Osteoblast (primary cell): ENCODE data around the gene GRXCR1. TPM values are rescaled to one million over a fixed set of nuclear protein-coding genes. Genes with fewer than 3 reads are reported as not detected.

Experiments used
- DNase-seq: peaks from one replicate; pipeline ENCODE4 v3.0.0; 2011; ENCODE audit warnings: low spot score, mixed read lengths; ENCODE audit not compliant: insufficient read length; ENCODE audit errors: missing footprints
- H2AFZ ChIP-seq: 2 replicates; pipeline ENCODE4 v1.6.0; 2011; ENCODE audit warnings: mild to moderate bottlenecking, low read length
- H3K27ac ChIP-seq: 2 replicates; pipeline ENCODE4 v1.5.1; 2011; ENCODE audit warnings: mild to moderate bottlenecking, low read depth, low read length, moderate library complexity
- H3K27me3 ChIP-seq: 2 replicates; pipeline ENCODE4 v1.6.0; 2012; ENCODE audit warnings: mild to moderate bottlenecking, control low read depth, inconsistent platforms, low read length, moderate library complexity; ENCODE audit not compliant: insufficient read depth
- H3K36me3 ChIP-seq: 2 replicates; pipeline ENCODE4 v1.5.1; 2011; ENCODE audit warnings: mild to moderate bottlenecking, low read length, control low read depth, moderate library complexity; ENCODE audit not compliant: insufficient read depth
- H3K4me1 ChIP-seq: 2 replicates; pipeline ENCODE4 v1.5.1; 2011; ENCODE audit warnings: mild to moderate bottlenecking, low read length, control low read depth, moderate library complexity; ENCODE audit not compliant: insufficient read depth
- H3K4me2 ChIP-seq: 2 replicates; pipeline ENCODE4 v1.6.0; 2011; ENCODE audit warnings: mild to moderate bottlenecking, low read length; ENCODE audit not compliant: insufficient read depth
- H3K4me3 ChIP-seq: fragments of 200-600 bp; sonication (generic); 3 replicates; pipeline ENCODE4 v1.5.1; 2012; ENCODE audit warnings: mild to moderate bottlenecking, low read length, inconsistent platforms; ENCODE audit not compliant: insufficient read depth
- H3K79me2 ChIP-seq: 2 replicates; pipeline ENCODE4 v1.6.0; 2012; ENCODE audit warnings: mild to moderate bottlenecking, low read length, control low read depth, inconsistent platforms; ENCODE audit not compliant: insufficient read depth
- H3K9me3 ChIP-seq: 2 replicates; pipeline ENCODE4 v1.5.1; 2011; ENCODE audit warnings: low read depth, low read length, control low read depth
- H4K20me1 ChIP-seq: 2 replicates; pipeline ENCODE4 v1.6.0; 2012; ENCODE audit warnings: mild to moderate bottlenecking, low read length, control low read depth; ENCODE audit not compliant: insufficient read depth
- total RNA-seq: library from RNA; depleted of rRNA; stranded (reverse); fragments of >200 nt; gene quantifications from 2 replicates; pipeline ENCODE4 v1.2.3, GENCODE V29; 2012
- TF ChIP-seq, protein P1 (sequence below): IDR thresholded peaks from 2 replicates; pipeline ENCODE4 v1.5.1; 2011; ENCODE audit warnings: mild to moderate bottlenecking, low read depth, low read length, moderate library complexity; ENCODE audit errors: extremely low read depth

Gene GRXCR1
- total RNA-seq, 1 donor, result not detected

DNA sequence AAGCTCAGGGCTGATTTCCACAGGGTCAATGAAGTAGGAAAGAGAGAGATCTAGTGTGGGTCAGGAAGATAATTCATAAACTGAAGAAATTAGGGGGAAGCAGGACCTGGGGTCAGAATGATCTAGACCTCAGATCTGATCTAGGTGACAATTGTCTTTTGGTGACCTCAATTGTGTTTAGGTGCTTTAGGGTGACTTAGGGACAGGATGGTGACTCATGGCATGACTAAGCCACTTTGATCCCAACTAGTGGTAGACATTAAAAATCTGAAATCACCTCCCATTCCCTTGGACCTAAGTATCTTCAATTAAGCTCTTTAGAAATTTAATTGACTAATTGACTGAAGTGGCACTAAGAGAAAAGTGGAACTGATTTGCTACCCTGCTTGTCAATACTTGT is 36.7 kb upstream of the GRXCR1 start:
- H3K4me2 ChIP-seq, result no peak overlapping the region
- H3K27me3 ChIP-seq, result no peaks in the 10 kb centered on the region
- TF ChIP-seq, protein P1, sequence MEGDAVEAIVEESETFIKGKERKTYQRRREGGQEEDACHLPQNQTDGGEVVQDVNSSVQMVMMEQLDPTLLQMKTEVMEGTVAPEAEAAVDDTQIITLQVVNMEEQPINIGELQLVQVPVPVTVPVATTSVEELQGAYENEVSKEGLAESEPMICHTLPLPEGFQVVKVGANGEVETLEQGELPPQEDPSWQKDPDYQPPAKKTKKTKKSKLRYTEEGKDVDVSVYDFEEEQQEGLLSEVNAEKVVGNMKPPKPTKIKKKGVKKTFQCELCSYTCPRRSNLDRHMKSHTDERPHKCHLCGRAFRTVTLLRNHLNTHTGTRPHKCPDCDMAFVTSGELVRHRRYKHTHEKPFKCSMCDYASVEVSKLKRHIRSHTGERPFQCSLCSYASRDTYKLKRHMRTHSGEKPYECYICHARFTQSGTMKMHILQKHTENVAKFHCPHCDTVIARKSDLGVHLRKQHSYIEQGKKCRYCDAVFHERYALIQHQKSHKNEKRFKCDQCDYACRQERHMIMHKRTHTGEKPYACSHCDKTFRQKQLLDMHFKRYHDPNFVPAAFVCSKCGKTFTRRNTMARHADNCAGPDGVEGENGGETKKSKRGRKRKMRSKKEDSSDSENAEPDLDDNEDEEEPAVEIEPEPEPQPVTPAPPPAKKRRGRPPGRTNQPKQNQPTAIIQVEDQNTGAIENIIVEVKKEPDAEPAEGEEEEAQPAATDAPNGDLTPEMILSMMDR, result no peak
- no peak overlapping the region for H3K27ac ChIP-seq
- no peaks in the 10 kb centered on the region for H3K79me2 ChIP-seq
- no peaks in the 10 kb centered on the region for H3K9me3 ChIP-seq
- H2AFZ ChIP-seq, result no peak overlapping the region
- no peak for DNase-seq
- no peaks in the 10 kb centered on the region for H3K4me1 ChIP-seq
- no peaks in the 10 kb centered on the region for H4K20me1 ChIP-seq
- no peak overlapping the region for H3K4me3 ChIP-seq
- H3K36me3 ChIP-seq, result no peaks in the 10 kb centered on the region

DNA sequence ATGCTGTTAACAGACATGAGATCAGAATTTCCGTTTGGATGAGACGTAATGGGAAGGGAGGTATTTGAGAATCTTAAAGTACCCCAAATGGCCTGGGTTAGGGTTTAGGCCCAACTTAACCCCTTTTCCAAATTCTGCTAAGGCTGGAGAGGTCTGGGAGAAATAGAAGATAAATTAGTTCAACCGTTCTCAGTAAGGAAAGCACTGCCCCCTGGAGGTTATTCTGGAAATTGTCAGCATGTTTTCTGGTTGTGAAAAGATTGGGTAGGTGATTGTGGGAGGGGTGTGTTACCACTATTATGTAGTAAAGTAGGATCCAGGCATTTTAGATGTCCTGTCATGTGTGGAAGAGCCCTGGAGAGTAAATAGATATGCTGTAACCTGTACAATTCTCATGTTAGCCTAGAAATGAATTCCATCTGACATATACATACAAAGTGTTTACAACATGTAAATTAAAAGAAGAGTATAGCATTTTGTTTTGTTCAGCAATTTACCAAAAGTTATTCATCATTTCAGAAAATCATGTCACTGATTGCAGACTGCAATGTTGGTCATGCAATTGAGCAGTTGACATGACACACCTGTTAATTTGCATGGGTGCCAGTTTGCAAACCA is 26.8 kb upstream of the GRXCR1 start:
- no peaks in the 10 kb centered on the region for H3K4me1 ChIP-seq
- TF ChIP-seq, protein P1, result peak; percentile 60
- no peaks in the 10 kb centered on the region for H3K9me3 ChIP-seq
- H3K27me3 ChIP-seq, result no peaks in the 10 kb centered on the region
- no peak overlapping the region for H3K4me2 ChIP-seq
- no peak overlapping the region for H3K27ac ChIP-seq
- H3K36me3 ChIP-seq, result no peaks in the 10 kb centered on the region
- peak; percentile 69 for DNase-seq
- H3K4me3 ChIP-seq, result no peak overlapping the region
- H4K20me1 ChIP-seq, result no peaks in the 10 kb centered on the region
- H3K79me2 ChIP-seq, result no peaks in the 10 kb centered on the region
- H2AFZ ChIP-seq, result no peak overlapping the region

DNA sequence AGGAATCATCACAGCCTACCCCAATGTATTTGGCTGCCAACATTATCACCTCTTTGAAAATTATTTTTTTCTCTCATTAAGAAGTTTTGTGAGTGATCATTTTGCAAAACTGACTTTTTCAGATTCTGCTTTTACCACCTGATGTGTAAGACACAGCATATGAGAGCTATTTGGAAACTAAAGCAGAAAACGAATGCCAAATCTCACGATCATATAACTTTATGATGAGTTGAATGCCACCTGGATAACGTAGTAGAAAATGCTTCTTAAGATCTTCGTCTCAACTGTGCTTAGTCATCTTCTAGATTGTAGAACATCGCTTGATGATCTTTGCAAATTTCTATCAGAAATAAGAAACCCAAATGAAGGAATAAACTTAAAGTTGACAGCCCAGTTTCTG is 21.3 kb upstream of the GRXCR1 start:
- no peaks in the 10 kb centered on the region for H4K20me1 ChIP-seq
- DNase-seq, result no peak
- no peaks in the 10 kb centered on the region for H3K27me3 ChIP-seq
- no peak overlapping the region for H2AFZ ChIP-seq
- H3K36me3 ChIP-seq, result no peaks in the 10 kb centered on the region
- TF ChIP-seq, protein P1, result no peak
- H3K79me2 ChIP-seq, result no peaks in the 10 kb centered on the region
- no peak overlapping the region for H3K27ac ChIP-seq
- no peaks in the 10 kb centered on the region for H3K9me3 ChIP-seq
- no peak overlapping the region for H3K4me2 ChIP-seq
- H3K4me1 ChIP-seq, result no peaks in the 10 kb centered on the region
- no peak overlapping the region for H3K4me3 ChIP-seq

DNA sequence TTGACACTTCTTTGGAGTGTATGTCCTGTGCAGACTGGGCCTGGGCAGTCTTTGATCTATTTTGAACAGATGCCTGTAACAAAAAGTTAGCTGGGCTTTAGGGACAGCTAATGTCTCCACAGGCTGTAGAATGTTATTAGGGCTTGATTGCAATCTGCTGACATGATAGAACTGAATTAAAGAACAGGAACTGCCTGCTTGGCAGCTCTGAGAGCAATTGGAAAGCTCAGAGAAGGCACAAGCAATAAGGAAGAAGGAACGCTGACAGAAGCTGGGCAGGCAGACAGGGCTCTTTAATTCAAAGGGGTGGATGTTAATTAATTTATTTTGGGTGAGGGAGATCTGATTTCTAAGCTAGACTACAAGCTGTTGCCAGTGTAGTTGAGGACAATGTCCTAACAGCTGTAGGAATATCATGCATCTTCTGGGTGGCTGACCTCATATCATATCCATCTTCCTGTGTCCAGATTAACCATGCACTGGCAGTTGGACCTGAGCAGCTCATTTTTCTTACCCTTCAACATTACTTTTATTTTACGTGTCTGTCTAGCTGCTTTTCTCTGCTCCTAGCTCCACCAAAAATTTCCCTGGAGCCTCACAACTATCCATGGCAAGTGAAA is 20.7 kb upstream of the GRXCR1 start:
- Histone ChIP-seq H3K79me2 (no peaks in the 10 kb centered on the region), H3K9me3 (no peaks in the 10 kb centered on the region), H2AFZ (no peak overlapping the region), H3K36me3 (no peaks in the 10 kb centered on the region), H3K27ac (no peak overlapping the region), H3K4me2 (no peak overlapping the region), H3K4me3 (no peak overlapping the region), H4K20me1 (no peaks in the 10 kb centered on the region), H3K4me1 (no peaks in the 10 kb centered on the region), H3K27me3 (no peaks in the 10 kb centered on the region)
- TF ChIP-seq, protein P1, result no peak
- no peak for DNase-seq
